DND-41 (cell line): ENCODE measurements around the gene POU2F3.

Experiments used
- ATAC-seq: fragments of 200-7000 bp; cut with Tn5 transposase; 3 replicates; pipeline ENCODE4 v1.9.1; 2021; ENCODE audit warnings: low read depth; ENCODE audit not compliant: insufficient read depth
- DNase-seq: peaks from one replicate; pipeline ENCODE4 v3.0.0-alpha.2; 2020
- H2AFZ ChIP-seq: 2 replicates; pipeline ENCODE4 v1.6.0; 2012; ENCODE audit warnings: low read depth, low read length
- H3K27ac ChIP-seq: 2 replicates; pipeline ENCODE4 v1.5.1; 2012; ENCODE audit warnings: low read length, inconsistent platforms
- H3K27me3 ChIP-seq: fragments of 200-600 bp; sonication (generic); 2 replicates; pipeline ENCODE4 v1.6.0; 2012; ENCODE audit warnings: low read length, mild to moderate bottlenecking, inconsistent platforms; ENCODE audit not compliant: insufficient read depth, poor library complexity
- H3K36me3 ChIP-seq: 2 replicates; pipeline ENCODE4 v1.5.1; 2012; ENCODE audit warnings: low read length, inconsistent platforms; ENCODE audit not compliant: insufficient read depth
- H3K4me1 ChIP-seq: 2 replicates; pipeline ENCODE4 v1.5.1; 2012; ENCODE audit warnings: mild to moderate bottlenecking, low read length; ENCODE audit not compliant: insufficient read depth
- H3K4me2 ChIP-seq: 2 replicates; pipeline ENCODE4 v1.6.0; 2012; ENCODE audit warnings: mild to moderate bottlenecking, moderate library complexity, low read length, inconsistent platforms; ENCODE audit not compliant: insufficient read depth
- H3K4me3 ChIP-seq, 2 experiments: fragments of 200-600 bp in 1 of 2; shearing (Covaris generic) in 1 of 2; 2 replicates each; pipeline ENCODE4 v1.5.1; 2012 to 2016; ENCODE audit warnings: inconsistent platforms in 2 of 2, low read length in 2 of 2, mild to moderate bottlenecking in 2 of 2, low read depth in 1 of 2, moderate library complexity in 1 of 2
- H3K79me2 ChIP-seq: 2 replicates; pipeline ENCODE4 v1.6.0; 2012; ENCODE audit warnings: low read length, inconsistent platforms; ENCODE audit not compliant: insufficient read depth
- H3K9ac ChIP-seq: 2 replicates; pipeline ENCODE4 v1.6.0; 2012; ENCODE audit warnings: low read depth, mild to moderate bottlenecking, inconsistent platforms, low read length, moderate library complexity
- H3K9me3 ChIP-seq: 2 replicates; pipeline ENCODE4 v1.5.1; 2012; ENCODE audit warnings: low read length, moderate library complexity, mild to moderate bottlenecking, inconsistent platforms; ENCODE audit not compliant: insufficient read depth, severe bottlenecking
- H4K20me1 ChIP-seq: 2 replicates; pipeline ENCODE4 v1.6.0; 2012; ENCODE audit warnings: low read length; ENCODE audit not compliant: insufficient read depth
- CTCF ChIP-seq: IDR thresholded peaks from 2 replicates; pipeline ENCODE4 v1.5.1; 2012; ENCODE audit warnings: borderline replicate concordance, low read length, moderate library complexity, mild to moderate bottlenecking; ENCODE audit not compliant: poor library complexity, severe bottlenecking; ENCODE audit errors: extremely low read depth
- EZH2 ChIP-seq: IDR thresholded peaks from 3 replicates; pipeline ENCODE4 v1.6.1; 2012; ENCODE audit warnings: borderline replicate concordance, low read depth, mild to moderate bottlenecking, moderate library complexity, low read length, inconsistent platforms; ENCODE audit not compliant: severe bottlenecking

The POU2F3 gene

GRCh38 chr11:120307476-120307875, 67.5 kb downstream of the POU2F3 start:
- no peak overlapping the region for H3K9ac ChIP-seq
- peaks cover 20% of the 10 kb centered on the region for H4K20me1 ChIP-seq
- no peaks in the 10 kb centered on the region for H3K9me3 ChIP-seq
- DNase-seq (no peak), ATAC-seq (no peak)
- peaks cover 34% of the 10 kb centered on the region for H3K27me3 ChIP-seq
- H3K4me3 ChIP-seq = no peak overlapping the region
- H3K36me3 ChIP-seq = no peaks in the 10 kb centered on the region
- TF ChIP-seq EZH2 (no peak), CTCF (no peak)
- no peak overlapping the region for H2AFZ ChIP-seq
- H3K79me2 ChIP-seq = no peaks in the 10 kb centered on the region
- no peak overlapping the region for H3K4me2 ChIP-seq
- H3K4me1 ChIP-seq = no peaks in the 10 kb centered on the region
- no peak overlapping the region for H3K27ac ChIP-seq

- H4K20me1 ChIP-seq = peaks cover 15% of the 10 kb centered on the region
These were observed 68.1 kb downstream of the POU2F3 start for GRCh38 chr11:120308081-120308480.

GRCh38 chr11:120310870-120311269, 70.9 kb downstream of the POU2F3 start:
- Histone ChIP-seq H3K27ac (no peak overlapping the region), H3K9me3 (no peaks in the 10 kb centered on the region), H3K9ac (no peak overlapping the region), H3K79me2 (no peaks in the 10 kb centered on the region), H3K4me3 (no peak overlapping the region), H3K36me3 (no peaks in the 10 kb centered on the region), H3K4me1 (no peaks in the 10 kb centered on the region), H2AFZ (no peak overlapping the region), H3K4me2 (no peak overlapping the region), H3K27me3 (peaks cover 43% of the 10 kb centered on the region), H4K20me1 (peaks cover 13% of the 10 kb centered on the region; the same call in 1 of the 2 replicates)
- ATAC-seq = no peak
- no peak for TF ChIP-seq CTCF
- no peak for DNase-seq

More at GRCh38 chr11:120308081-120308480, 68.1 kb downstream of the POU2F3 start:
- Histone ChIP-seq H3K79me2 (no peaks in the 10 kb centered on the region), H3K36me3 (no peaks in the 10 kb centered on the region), H3K9ac (no peak overlapping the region), H3K27ac (no peak overlapping the region), H3K9me3 (no peaks in the 10 kb centered on the region), H2AFZ (no peak overlapping the region), H3K4me3 (no peak overlapping the region), H3K27me3 (peaks cover 40% of the 10 kb centered on the region), H3K4me2 (no peak overlapping the region), H3K4me1 (no peaks in the 10 kb centered on the region)
- DNase-seq = no peak
- TF ChIP-seq CTCF = no peak
- no peak for TF ChIP-seq EZH2
- ATAC-seq = no peak

DNA sequence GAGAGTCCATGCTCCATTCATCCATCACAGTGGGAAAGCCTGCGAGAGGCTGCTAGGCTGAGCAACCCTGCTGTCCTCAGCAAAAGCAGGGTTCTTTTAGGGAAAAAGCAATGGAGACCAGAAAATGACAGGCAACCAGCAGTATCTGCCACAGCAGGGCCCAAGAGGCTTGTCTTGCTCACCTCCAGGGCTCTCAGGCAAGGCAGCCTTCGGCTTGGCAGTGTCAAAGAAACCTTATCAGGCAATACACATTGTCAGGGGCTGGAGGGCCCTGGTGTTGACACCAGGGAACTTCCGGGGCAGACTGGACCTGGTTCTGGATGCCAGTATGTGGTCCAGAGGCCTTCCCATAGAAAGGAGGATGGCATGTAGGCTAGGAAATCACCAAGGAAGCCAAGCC, 74.9 kb downstream of the POU2F3 start:
- no peaks in the 10 kb centered on the region for H3K9me3 ChIP-seq
- no peak for ATAC-seq
- no peaks in the 10 kb centered on the region for H3K79me2 ChIP-seq
- H3K4me2 ChIP-seq = no peak overlapping the region
- no peaks in the 10 kb centered on the region for H3K36me3 ChIP-seq
- H3K27ac ChIP-seq = no peak overlapping the region
- peaks cover 4% of the 10 kb centered on the region; the same call in 1 of the 2 replicates for H4K20me1 ChIP-seq
- H3K4me1 ChIP-seq = no peaks in the 10 kb centered on the region
- TF ChIP-seq CTCF = no peak
- TF ChIP-seq EZH2 = no peak
- H3K9ac ChIP-seq = no peak overlapping the region
- peaks cover 53% of the 10 kb centered on the region for H3K27me3 ChIP-seq
- no peak overlapping the region for H2AFZ ChIP-seq
- no peak for DNase-seq
- no peak overlapping the region for H3K4me3 ChIP-seq
